Transverse colon (tissue), 4 donors: ENCODE results near the gene PHF21B. TPM values are rescaled to one million over a fixed set of nuclear protein-coding genes. Genes with fewer than 3 reads are reported as not detected.

Source experiments
- DNase-seq: peaks from one replicate; pipeline ENCODE4 v3.0.0-alpha.2; 2019
- H3K27ac ChIP-seq, 4 donors: fragments of 200-600 bp; sonication (generic); 2 replicates each; pipeline ENCODE4 v1.5.1; 2016 to 2018; ENCODE audit warnings: inconsistent platforms in 4 of 4
- H3K27me3 ChIP-seq: fragments of 200-600 bp; sonication (generic); 2 replicates; pipeline ENCODE4 v1.5.1; 2017; ENCODE audit warnings: inconsistent platforms
- H3K36me3 ChIP-seq, 4 donors: fragments of 200-600 bp; sonication (generic); 2 replicates each; pipeline ENCODE4 v1.5.1; 2017 to 2019; ENCODE audit warnings: inconsistent platforms in 4 of 4
- H3K4me1 ChIP-seq, 4 donors: fragments of 200-600 bp; sonication (generic); 2 replicates each; pipeline ENCODE4 v1.5.1; 2017 to 2020; ENCODE audit warnings: inconsistent platforms in 4 of 4
- H3K4me3 ChIP-seq, 4 donors: fragments of 200-600 bp; sonication (generic); 1 replicate in 1 of 4; 2 replicates in 3 of 4; pipeline versions ENCODE4 v1.5.1 to v1.6.1; 2017 to 2019; ENCODE audit warnings: inconsistent platforms in 4 of 4
- H3K9me3 ChIP-seq, 2 donors: fragments of 200-600 bp; sonication (generic); 2 replicates each; pipeline ENCODE4 v1.5.1; 2017 to 2019; ENCODE audit warnings: inconsistent platforms in 2 of 2
- EP300 ChIP-seq: sonication (generic); formaldehyde crosslinking; IDR thresholded peaks from one replicate; pipeline ENCODE4 v1.6.1; 2017; ENCODE audit warnings: antibody characterized with exemption, low read depth
- POLR2A ChIP-seq: fragments of 450-650 bp; IDR thresholded peaks from one replicate; pipeline ENCODE4 v1.6.1; 2016; ENCODE audit warnings: antibody characterized with exemption, mild to moderate bottlenecking, moderate library complexity
- POLR2AphosphoS5 ChIP-seq, 3 donors: sonication (generic); formaldehyde crosslinking; IDR thresholded peaks; one replicate each; pipeline ENCODE4 v1.6.1; 2016; ENCODE audit warnings: antibody characterized with exemption in 3 of 3
- WGBS, 2 donors: methylation state at CpG; one replicate each; pipeline ENCODE4 v1.1.5; 2018; ENCODE audit warnings: low coverage in 1 of 2; 5-methylcytosine and 5-hydroxymethylcytosine counted together
- in situ Hi-C, 4 donors: fragments of 200-750 bp; cut with MboI; loops; one replicate each; pipeline versions ENCODE4 v1.15.0 to v1.15.1; 2017; ENCODE audit warnings: low sequenced_read_pairs in 3 of 4, low pct_ligation_motif_present in 1 of 4, low pct_unique_long_range_greater_than_20kb in 1 of 4
- intact Hi-C: fragments of 100-400 bp; cut with DNase I; formaldehyde crosslinking; loops from one replicate; pipeline ENCODE4 v1.15.1; 2023; ENCODE audit warnings: low total_unique reads
- total RNA-seq, 4 donors: library from RNA; depleted of rRNA; stranded (reverse); fragments of >200 nt; gene quantifications; one replicate each; pipeline ENCODE4 v1.1.0, GENCODE V29; 2016
- TF ChIP-seq, protein P1 (sequence below), 5 experiments: fragments of 200-600 bp in 3 of 5; fragments of 450-650 bp in 2 of 5; sonication (generic) in 3 of 5; IDR thresholded peaks; 1 replicate in 2 of 5; 2 replicates in 3 of 5; pipeline ENCODE4 v1.5.1; 2016 to 2017; ENCODE audit warnings: antibody characterized with exemption in 5 of 5, inconsistent platforms in 3 of 5, mild to moderate bottlenecking in 2 of 5, moderate library complexity in 1 of 5

Gene PHF21B
- total RNA-seq, 4 donors from 2014 or later = not detected

DNA sequence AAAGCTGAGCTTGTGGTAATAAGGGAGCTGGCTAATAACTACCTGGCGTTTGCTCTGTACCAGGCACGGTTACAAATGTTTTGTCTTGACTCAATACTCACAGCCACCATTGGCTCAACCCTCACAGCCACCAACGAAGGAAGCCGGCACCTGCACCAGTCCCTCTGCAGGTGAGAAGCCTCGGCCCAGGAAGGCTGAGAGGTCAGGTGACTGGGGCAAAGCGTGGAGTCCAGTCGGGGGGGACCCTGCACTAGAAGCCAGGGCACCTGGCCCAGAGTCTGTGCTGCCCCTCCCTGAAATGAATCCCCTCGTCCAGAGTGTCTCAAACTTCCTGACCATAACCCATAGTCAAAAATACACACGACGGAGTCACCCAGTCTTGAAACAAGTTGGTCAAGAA is 90.1 kb downstream of the PHF21B start:
- Histone ChIP-seq H3K4me1 (no peaks in the 10 kb centered on the region), H3K36me3 (no peaks in the 10 kb centered on the region), H3K9me3 (no peaks in the 10 kb centered on the region), H3K27ac (no peak overlapping the region), H3K27me3 (no peaks in the 10 kb centered on the region), H3K4me3 (no peak overlapping the region)
- in situ Hi-C loops (no loop called here), intact Hi-C loops (no loop called here)
- 70 to 75% methylated on average over 2 to 9 of the region's 10 CpGs for WGBS, 2 donors
- no peak for DNase-seq
- TF ChIP-seq EP300 (no peak), POLR2A (no peak), POLR2AphosphoS5 (IDR thresholded peaks at IDR 0.05) (no peak)
- TF ChIP-seq, protein P1, sequence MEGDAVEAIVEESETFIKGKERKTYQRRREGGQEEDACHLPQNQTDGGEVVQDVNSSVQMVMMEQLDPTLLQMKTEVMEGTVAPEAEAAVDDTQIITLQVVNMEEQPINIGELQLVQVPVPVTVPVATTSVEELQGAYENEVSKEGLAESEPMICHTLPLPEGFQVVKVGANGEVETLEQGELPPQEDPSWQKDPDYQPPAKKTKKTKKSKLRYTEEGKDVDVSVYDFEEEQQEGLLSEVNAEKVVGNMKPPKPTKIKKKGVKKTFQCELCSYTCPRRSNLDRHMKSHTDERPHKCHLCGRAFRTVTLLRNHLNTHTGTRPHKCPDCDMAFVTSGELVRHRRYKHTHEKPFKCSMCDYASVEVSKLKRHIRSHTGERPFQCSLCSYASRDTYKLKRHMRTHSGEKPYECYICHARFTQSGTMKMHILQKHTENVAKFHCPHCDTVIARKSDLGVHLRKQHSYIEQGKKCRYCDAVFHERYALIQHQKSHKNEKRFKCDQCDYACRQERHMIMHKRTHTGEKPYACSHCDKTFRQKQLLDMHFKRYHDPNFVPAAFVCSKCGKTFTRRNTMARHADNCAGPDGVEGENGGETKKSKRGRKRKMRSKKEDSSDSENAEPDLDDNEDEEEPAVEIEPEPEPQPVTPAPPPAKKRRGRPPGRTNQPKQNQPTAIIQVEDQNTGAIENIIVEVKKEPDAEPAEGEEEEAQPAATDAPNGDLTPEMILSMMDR (IDR thresholded peaks at IDR 0.05) = no peak

DNA sequence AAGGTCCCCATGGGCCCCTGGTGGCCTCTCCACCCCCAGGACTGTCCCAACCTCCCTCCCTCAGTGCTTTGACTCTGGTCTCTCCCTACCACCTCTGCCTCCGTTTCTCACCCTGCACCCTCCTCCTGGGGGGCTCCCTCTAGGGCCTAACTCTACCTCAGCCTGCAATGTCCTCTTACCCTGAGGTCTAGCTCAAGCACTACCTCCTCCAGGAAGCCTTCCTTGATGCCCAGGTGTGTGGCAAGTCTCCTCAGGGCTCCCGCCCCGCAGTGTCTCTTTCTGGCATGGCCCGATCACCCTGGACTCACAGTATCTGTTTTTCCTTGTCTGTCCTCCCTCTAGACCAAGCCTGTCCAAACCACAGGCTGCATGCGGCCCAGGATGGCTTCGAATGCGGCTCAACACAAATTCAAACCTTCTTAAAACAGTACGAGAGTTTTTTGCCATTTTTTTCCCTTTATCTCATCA is 90.8 kb downstream of the PHF21B start:
- Histone ChIP-seq H3K4me1 (no peaks in the 10 kb centered on the region), H3K27ac (no peak overlapping the region), H3K27me3 (no peaks in the 10 kb centered on the region), H3K4me3 (no peak overlapping the region), H3K36me3 (no peaks in the 10 kb centered on the region), H3K9me3 (no peaks in the 10 kb centered on the region)
- DNase-seq = no peak
- WGBS, 2 donors = 85 to 88% methylated on average over 8 of the region's 8 CpGs
- TF ChIP-seq, protein P1 (IDR thresholded peaks at IDR 0.05) = no peak
- TF ChIP-seq EP300 = no peak
- no peak for TF ChIP-seq POLR2A
- intact Hi-C loops (no loop called here), in situ Hi-C loops (no loop called here)

DNA sequence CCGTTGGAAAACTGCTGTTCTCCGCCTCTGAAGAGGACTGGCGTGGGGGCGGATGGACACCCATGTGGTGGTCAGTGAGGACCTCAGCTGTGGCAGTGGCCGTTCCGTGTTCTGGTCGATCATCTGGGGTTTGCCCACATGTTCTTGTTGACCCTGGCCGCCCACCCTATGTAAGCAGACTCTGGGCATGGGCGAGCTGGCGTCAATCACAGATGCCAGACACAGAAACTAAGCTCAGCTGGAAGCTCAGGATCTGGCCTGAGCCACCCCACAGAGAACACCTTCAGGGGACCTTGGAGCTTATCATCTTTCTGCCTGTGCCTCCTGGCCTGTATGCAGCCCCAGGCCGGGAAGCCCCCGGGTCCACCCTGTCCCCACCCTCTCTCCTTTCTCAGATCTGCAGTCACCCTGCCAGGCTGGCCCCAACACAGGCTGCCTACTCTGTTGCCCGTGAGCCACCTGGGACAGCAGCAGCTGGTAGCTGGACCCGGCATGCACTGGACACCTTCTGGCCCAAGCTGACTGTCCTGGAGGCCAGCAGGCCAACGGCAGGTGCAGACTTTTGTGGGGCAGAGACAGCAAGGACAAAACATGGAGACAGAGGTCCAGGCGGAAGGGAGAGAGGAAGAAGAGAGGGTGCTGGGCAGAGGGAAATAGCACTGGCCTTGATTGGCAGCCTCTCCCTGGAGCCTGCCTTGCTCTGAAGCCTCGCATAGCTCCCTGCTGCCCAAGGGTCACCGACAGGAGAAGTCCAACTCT is 91.5 kb downstream of the PHF21B start:
- Histone ChIP-seq H3K36me3 (no peaks in the 10 kb centered on the region), H3K27ac (no peak overlapping the region), H3K4me1 (no peaks in the 10 kb centered on the region), H3K9me3 (no peaks in the 10 kb centered on the region), H3K4me3 (no peak overlapping the region), H3K27me3 (no peaks in the 10 kb centered on the region)
- intact Hi-C loops (no loop called here), in situ Hi-C loops (no loop called here)
- TF ChIP-seq POLR2AphosphoS5 (IDR thresholded peaks at IDR 0.05) (no peak), EP300 (no peak), POLR2A (no peak)
- TF ChIP-seq, protein P1 (IDR thresholded peaks at IDR 0.05) = no peak
- WGBS, 2 donors = 67 to 82% methylated on average over 2 to 18 of the region's 18 CpGs
- no peak for DNase-seq

DNA sequence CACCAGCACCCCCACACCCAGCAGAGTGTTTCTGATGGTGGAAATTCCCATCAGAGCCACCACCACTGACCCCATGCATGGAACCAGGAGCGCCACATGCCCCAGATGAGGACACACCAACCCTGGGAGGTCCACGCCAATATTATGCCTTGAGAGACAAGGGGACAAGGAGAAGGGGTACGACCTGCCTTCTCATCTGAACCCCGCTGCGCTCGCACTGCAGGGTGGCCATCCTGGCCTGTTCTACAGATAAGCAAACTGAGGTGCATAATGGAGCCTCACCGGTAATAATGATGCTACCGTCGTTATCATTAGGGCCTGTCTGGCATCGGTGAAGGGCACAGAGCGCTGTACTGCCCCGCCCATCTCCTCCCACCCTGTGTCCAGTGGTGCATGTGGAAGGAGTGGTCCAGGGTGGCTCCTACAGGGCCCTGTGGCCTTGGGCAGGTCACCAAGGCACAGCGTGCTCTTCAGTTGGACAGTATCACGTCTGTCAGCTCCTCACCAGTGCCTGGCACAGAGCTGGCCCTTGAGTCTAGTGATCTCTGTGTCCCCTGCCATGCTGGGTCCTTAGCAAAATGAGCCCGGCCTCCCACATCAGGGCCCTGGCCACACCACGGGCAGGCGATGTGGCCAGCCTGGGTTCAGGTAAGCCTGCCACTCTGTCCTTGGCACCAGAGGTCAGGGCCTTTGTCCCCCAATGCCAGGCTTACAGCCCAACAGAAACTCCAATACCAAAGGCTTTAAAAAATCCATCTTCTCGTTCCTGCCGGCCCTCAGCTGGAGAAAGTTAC is 92.2 kb downstream of the PHF21B start:
- DNase-seq = no peak
- H3K4me1 ChIP-seq = no peaks in the 10 kb centered on the region
- no peaks in the 10 kb centered on the region for H3K36me3 ChIP-seq
- intact Hi-C loops (no loop called here), in situ Hi-C loops (no loop called here)
- no peak overlapping the region for H3K4me3 ChIP-seq
- no peaks in the 10 kb centered on the region for H3K9me3 ChIP-seq
- H3K27ac ChIP-seq = no peak overlapping the region
- H3K27me3 ChIP-seq = no peaks in the 10 kb centered on the region
- WGBS, 2 donors = 79% methylated on average over 18 of the region's 19 CpGs; no CpG with 5 or more reads in 1 of the 2 donors
- TF ChIP-seq, protein P1 (IDR thresholded peaks at IDR 0.05) = no peak
- no peak for TF ChIP-seq POLR2AphosphoS5 (IDR thresholded peaks at IDR 0.05)
- TF ChIP-seq EP300 = no peak
- TF ChIP-seq POLR2A = no peak
